ENCODE measurements around the gene LRRTM4.

GRCh38 chr2:76862901-76863300 is 659.3 kb downstream of the LRRTM4 start:
- no peak for TF ChIP-seq TAF1 (IDR thresholded peaks at IDR 0.05; ENCODE audit: low read depth)
- no peak for TF ChIP-seq CTCF (IDR thresholded peaks at IDR 0.05; ENCODE audit: poor library complexity, severe bottlenecking)
- no peak for TF ChIP-seq POLR2AphosphoS5 (IDR thresholded peaks at IDR 0.05)
- TF ChIP-seq EP300 (conservative IDR thresholded peaks at IDR 0.05; ENCODE audit: poor library complexity, severe bottlenecking): no peak
- no peak for TF ChIP-seq EZH2 (IDR thresholded peaks at IDR 0.05; ENCODE audit: borderline replicate concordance, insufficient read depth, low read length, poor library complexity, severe bottlenecking)
- no peak for TF ChIP-seq RAD21 (conservative IDR thresholded peaks at IDR 0.05)
- no peak for TF ChIP-seq REST (IDR thresholded peaks at IDR 0.05; ENCODE audit: borderline replicate concordance)
- no peak for TF ChIP-seq MXI1 (conservative IDR thresholded peaks at IDR 0.05; ENCODE audit: poor library complexity, severe bottlenecking)
- no peak for TF ChIP-seq SMC3 (conservative IDR thresholded peaks at IDR 0.05; ENCODE audit: poor library complexity)
